ENCODE results near the gene TRPV3.

- TF ChIP-seq YY1 (IDR thresholded peaks at IDR 0.05; ENCODE audit: insufficient read depth, insufficient read length): no peak
- no peak for TF ChIP-seq SUZ12 (IDR thresholded peaks at IDR 0.05; ENCODE audit: extremely low read depth, insufficient read depth, insufficient read length)
Measured at GRCh38 chr17:3551189-3551588, 6.4 kb downstream of the TRPV3 start.

Data from NT2/D1 (cell line).